Neural crest cell (in vitro differentiated cells): ENCODE data around the gene ADCY5. TPM values are rescaled to one million over a fixed set of nuclear protein-coding genes. Genes with fewer than 3 reads are reported as not detected.
A peak's percentile ranks its signal among the peaks of the same experiment; 100 is the strongest.

ENCODE experiments used
- DNase-seq: peaks from one replicate; pipeline ENCODE4 v3.0.0; 2021; ENCODE audit warnings: low read depth, mixed read lengths, low spot score
- H3K27ac Mint-ChIP-seq: one replicate; pipeline ENCODE4 v1.8.0; 2021; ENCODE audit warnings: mild to moderate bottlenecking, mixed read lengths; ENCODE audit not compliant: unreplicated experiment
- H3K27me3 Mint-ChIP-seq: 2 replicates; pipeline ENCODE4 v1.8.0; 2021; ENCODE audit warnings: low read depth, mild to moderate bottlenecking, mixed read lengths
- H3K36me3 Mint-ChIP-seq: 2 replicates; pipeline ENCODE4 v1.8.0; 2021; ENCODE audit warnings: low read depth, mild to moderate bottlenecking, mixed read lengths
- H3K4me1 Mint-ChIP-seq: 2 replicates; pipeline ENCODE4 v1.8.0; 2021; ENCODE audit warnings: mixed read lengths
- H3K4me3 Mint-ChIP-seq: one replicate; pipeline ENCODE4 v1.8.0; 2021; ENCODE audit warnings: mild to moderate bottlenecking, mixed read lengths
- H3K9me3 Mint-ChIP-seq: 2 replicates; pipeline ENCODE4 v1.8.0; 2021; ENCODE audit warnings: mixed read lengths
- total RNA-seq: library from RNA; stranded (reverse); gene quantifications from 2 replicates; pipeline ENCODE4 v1.2.1, GENCODE V29; 2021
- TF ChIP-seq, protein P1 (sequence below): fragments of 200-600 bp; sonication (generic); conservative IDR thresholded peaks from 2 replicates; pipeline ENCODE4 v1.5.0; 2021; ENCODE audit warnings: antibody characterized with exemption, mild to moderate bottlenecking

Gene ADCY5
- total RNA-seq, 1 donor from 2014 or later: 2.2 TPM

DNA sequence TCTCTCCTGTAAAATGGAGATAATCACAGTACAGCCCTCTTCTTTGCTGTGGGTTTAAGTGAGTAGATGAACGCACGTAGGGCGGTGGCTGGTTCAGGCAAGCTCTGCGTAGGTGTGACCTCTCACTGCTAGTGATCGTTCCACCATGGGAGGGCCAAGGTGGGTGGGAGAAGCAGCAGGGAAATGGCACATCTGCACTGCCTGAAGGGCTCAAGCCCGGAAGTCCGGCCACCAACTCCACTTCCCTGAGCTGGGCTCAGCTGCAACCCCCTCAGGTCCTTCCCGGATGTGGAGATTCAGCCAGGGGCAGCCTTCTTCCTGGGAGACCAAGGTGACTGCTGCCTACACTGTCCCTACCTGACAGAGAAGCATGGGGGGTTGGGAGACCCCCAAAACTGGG lies 102.9 kb downstream of the ADCY5 start:
- Mint-ChIP-seq H3K9me3 (no peaks in the 10 kb centered on the region), H3K27me3 (peaks cover 11% of the 10 kb centered on the region), H3K27ac (no peak overlapping the region), H3K36me3 (no peaks in the 10 kb centered on the region), H3K4me1 (peaks cover 15% of the 10 kb centered on the region), H3K4me3 (no peak overlapping the region)
- TF ChIP-seq, protein P1, sequence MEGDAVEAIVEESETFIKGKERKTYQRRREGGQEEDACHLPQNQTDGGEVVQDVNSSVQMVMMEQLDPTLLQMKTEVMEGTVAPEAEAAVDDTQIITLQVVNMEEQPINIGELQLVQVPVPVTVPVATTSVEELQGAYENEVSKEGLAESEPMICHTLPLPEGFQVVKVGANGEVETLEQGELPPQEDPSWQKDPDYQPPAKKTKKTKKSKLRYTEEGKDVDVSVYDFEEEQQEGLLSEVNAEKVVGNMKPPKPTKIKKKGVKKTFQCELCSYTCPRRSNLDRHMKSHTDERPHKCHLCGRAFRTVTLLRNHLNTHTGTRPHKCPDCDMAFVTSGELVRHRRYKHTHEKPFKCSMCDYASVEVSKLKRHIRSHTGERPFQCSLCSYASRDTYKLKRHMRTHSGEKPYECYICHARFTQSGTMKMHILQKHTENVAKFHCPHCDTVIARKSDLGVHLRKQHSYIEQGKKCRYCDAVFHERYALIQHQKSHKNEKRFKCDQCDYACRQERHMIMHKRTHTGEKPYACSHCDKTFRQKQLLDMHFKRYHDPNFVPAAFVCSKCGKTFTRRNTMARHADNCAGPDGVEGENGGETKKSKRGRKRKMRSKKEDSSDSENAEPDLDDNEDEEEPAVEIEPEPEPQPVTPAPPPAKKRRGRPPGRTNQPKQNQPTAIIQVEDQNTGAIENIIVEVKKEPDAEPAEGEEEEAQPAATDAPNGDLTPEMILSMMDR: no peak
- DNase-seq: no peak

DNA sequence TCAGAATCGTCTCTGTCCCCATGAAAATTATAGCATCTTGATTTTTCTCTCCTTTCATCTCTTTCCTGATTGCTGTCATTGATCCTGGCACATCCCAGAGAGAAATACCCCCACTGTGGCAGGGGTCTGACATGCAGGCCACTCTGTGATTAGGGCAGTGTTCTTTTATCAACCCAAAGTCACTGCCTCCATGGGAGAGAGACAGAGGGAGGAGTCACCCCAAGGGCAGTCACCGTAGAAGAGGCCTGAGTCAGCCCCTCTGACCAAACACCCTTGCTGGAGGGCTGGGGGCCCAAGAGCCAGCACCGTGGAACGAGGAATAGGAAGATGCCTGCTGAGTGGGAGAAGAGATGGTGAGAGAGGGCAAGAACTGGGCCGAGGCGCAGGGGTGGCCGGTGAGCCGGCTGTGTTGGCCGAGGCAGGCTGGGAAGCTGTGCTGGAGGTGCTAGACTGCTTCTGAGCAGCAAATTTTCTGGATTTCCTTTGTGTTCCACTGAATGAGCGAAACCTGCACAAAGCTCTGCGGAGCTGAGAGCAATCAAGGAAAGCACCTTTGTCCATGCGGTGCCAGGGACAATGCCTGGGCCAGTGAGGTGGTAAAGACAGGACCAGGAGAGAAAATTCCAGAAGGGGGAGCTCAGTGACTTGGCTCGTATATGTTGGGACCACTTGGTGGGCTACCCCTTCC lies 103.8 kb downstream of the ADCY5 start:
- TF ChIP-seq, protein P1: no peak
- peaks cover 11% of the 10 kb centered on the region for H3K27me3 Mint-ChIP-seq
- no peak for DNase-seq
- H3K4me1 Mint-ChIP-seq: peaks cover 15% of the 10 kb centered on the region
- peak overlapping the region; percentile 48 for H3K27ac Mint-ChIP-seq
- H3K36me3 Mint-ChIP-seq: no peaks in the 10 kb centered on the region
- no peaks in the 10 kb centered on the region for H3K9me3 Mint-ChIP-seq
- H3K4me3 Mint-ChIP-seq: no peak overlapping the region

DNA sequence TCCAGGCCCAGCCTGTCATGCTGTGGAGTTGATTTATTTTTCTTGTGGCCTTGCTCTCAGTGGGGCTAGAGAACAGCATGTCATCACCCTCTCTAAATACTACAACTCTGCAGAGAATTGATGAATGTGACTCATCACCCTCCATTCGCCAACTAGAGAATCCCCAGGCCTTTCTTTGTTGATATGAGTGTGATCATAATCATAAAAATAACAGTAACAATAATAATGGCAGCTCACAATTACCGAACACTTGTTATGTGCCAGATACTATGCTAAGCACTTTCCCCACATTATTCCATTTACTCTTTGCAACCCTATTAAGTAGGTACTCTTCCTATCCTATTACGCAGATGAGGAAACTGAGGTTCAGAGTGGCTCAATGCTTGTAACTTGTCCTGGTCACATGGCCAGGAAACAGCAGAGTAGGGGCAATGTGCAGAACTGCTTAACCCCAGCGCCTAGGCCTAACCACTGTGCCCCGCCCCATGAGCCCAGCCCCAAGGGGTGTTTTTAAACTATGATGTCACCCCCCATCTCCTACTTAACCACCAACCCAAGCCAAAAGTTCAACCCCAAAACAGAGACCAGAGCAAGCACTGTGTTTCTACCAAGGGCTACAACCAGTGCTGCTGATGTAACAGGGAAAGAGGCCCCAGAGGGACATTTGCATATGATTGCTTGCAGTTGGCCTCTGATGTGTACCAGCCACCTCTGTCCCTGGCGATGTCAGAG lies 104.5 kb downstream of the ADCY5 start:
- H3K27ac Mint-ChIP-seq: peak overlapping the region; percentile 48
- H3K27me3 Mint-ChIP-seq: peaks cover 6% of the 10 kb centered on the region
- DNase-seq: no peak
- H3K4me1 Mint-ChIP-seq: peaks cover 15% of the 10 kb centered on the region
- H3K36me3 Mint-ChIP-seq: no peaks in the 10 kb centered on the region
- TF ChIP-seq, protein P1: no peak
- no peak overlapping the region for H3K4me3 Mint-ChIP-seq
- H3K9me3 Mint-ChIP-seq: no peaks in the 10 kb centered on the region

DNA sequence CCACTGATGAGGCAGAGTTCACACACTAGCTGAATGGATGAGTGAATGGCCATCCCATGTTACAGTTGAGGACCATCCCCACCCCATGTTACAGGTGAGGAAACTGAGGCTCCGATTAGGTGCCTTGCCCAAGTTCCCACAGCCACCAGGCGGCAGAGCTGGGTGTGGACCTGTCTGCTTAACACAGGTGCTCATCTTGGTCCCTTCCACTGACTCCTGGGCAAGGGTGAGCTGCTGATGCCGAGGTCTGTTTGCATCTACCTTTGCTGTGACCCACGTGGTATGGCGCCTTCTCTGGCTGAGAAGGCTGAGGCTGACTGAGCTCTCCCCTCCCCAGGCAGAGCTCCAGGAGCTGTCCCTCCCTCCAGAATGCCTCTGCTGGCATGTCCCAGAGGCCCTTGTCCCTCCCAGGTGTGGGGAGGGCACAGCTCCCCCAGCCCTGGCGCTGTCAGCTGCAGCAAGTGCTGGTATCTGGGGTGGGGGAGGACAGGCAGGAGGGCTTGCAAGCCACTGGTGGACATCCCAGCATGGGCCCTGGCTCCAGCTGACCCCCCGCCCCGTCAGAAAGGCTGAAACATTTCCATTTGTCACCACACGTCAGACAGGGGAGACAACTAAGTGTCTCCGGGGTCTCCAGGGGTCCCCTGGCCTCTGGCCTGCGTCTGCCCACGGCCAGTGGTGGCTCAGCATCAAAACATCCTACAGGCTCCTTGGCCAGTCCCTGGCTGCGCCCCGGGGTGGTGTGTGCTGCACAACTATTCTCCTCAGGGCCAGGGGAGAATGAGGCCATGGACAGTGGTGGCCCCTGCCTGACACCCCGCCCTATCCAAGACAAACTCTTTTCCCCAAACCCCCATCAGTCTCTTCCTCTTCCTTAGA lies 105.4 kb downstream of the ADCY5 start:
- H3K4me3 Mint-ChIP-seq: no peak overlapping the region
- no peaks in the 10 kb centered on the region for H3K9me3 Mint-ChIP-seq
- TF ChIP-seq, protein P1: no peak
- no peak for DNase-seq
- peaks cover 15% of the 10 kb centered on the region for H3K4me1 Mint-ChIP-seq
- H3K27ac Mint-ChIP-seq: no peak overlapping the region
- H3K27me3 Mint-ChIP-seq: no peaks in the 10 kb centered on the region
- H3K36me3 Mint-ChIP-seq: no peaks in the 10 kb centered on the region

DNA sequence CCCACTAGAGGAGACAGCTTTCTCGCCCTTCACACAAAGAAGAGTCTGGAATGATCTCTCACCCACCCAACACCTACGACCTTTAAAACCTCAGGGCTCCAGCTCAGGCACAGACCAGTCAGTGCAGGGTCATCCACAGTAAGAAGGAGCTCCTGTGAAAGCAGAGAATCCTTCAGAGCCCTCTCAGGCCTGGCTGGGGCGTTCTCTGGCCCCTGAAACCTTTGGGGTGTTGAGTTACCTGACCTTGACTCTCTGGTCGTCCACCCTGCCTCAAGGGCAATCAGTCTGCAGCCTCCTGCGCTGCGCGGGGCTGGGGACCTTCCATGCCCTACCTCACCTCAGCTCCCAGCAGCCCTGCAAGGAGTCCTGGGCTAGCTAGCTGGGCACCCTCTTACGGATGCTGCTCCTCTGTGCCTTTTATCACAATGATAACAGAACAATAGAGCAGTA lies 106.2 kb downstream of the ADCY5 start:
- no peaks in the 10 kb centered on the region for H3K36me3 Mint-ChIP-seq
- TF ChIP-seq, protein P1: no peak
- no peak overlapping the region for H3K27ac Mint-ChIP-seq
- H3K9me3 Mint-ChIP-seq: no peaks in the 10 kb centered on the region
- no peaks in the 10 kb centered on the region for H3K27me3 Mint-ChIP-seq
- no peak for DNase-seq
- H3K4me1 Mint-ChIP-seq: peaks cover 15% of the 10 kb centered on the region
- no peak overlapping the region for H3K4me3 Mint-ChIP-seq
